ENCODE results near the gene CRYBB1. TPM values are rescaled to one million over a fixed set of nuclear protein-coding genes. Genes with fewer than 3 reads are reported as not detected.

CRYBB1 gene
- total RNA-seq, 1 donor from 2014 or later: not detected

- DNase-seq: no peak
Measured at GRCh38 chr22:26550498-26551033, 67.3 kb downstream of the CRYBB1 start.

GRCh38 chr22:26549902-26550497, 67.8 kb downstream of the CRYBB1 start:
- no peak for DNase-seq

Other genes with a start within 250 kb of the CRYBB1 start
- 1.0 and 1.2 TPM in 2 replicates for gene ASPHD2, start 188.8 kb downstream of the CRYBB1 start, total RNA-seq
- gene HPS4, start 134.2 kb downstream of the CRYBB1 start, total RNA-seq: 20.0 and 26.5 TPM in 2 replicates
- 21.1 and 27.7 TPM in 2 replicates for gene SRRD, start 134.2 kb downstream of the CRYBB1 start, total RNA-seq
- gene TFIP11, start 105.6 kb downstream of the CRYBB1 start, total RNA-seq: 44.6 and 54.1 TPM in 2 replicates
- gene TPST2, start 27.9 kb downstream of the CRYBB1 start, total RNA-seq: 131 and 208 TPM in 2 replicates
- gene CRYBA4, start 3.9 kb upstream of the CRYBB1 start, total RNA-seq: not detected in 2 replicates
- 0.19 and 0.34 TPM in 2 replicates for gene MIAT, start 39.6 kb upstream of the CRYBB1 start, total RNA-seq